Breast epithelium (tissue), 3 donors: ENCODE measurements around the gene TPCN2.

Experiments
- CTCF ChIP-seq, 3 donors: fragments of 450-650 bp; IDR thresholded peaks; one replicate each; pipeline ENCODE4 v1.5.1; 2016 to 2017; ENCODE audit warnings: antibody characterized with exemption in 3 of 3, mild to moderate bottlenecking in 3 of 3, moderate library complexity in 3 of 3
- POLR2AphosphoS5 ChIP-seq, 3 donors: sonication (generic); formaldehyde crosslinking; IDR thresholded peaks; one replicate each; pipeline ENCODE4 v1.6.1; 2017; ENCODE audit warnings: antibody characterized with exemption in 3 of 3

DNA sequence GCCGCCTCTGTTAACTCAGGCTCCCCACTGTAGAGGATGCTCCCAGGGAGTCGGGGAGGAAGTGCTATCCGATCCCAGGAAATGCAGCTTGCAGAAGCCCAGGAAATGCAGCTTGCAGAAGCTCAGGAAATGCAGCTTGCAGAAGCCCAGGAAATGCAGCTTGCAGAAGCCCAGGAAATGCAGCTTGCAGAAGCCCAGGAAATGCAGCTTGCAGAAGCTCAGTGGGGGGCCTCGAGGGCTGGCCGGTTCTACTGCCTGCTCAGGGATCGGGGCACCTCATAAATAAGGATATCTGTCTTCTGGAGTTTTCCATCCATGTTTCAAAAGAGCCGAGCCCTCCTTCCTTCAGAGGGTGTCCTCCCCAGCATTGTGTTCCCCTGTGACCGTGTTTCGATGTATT, 81.9 kb downstream of the TPCN2 start:
- no peak for TF ChIP-seq CTCF (IDR thresholded peaks at IDR 0.05)
- TF ChIP-seq POLR2AphosphoS5 (IDR thresholded peaks at IDR 0.05): no peak
